HG03565 (cell line): ENCODE measurements around the gene SURF4.
A peak's percentile ranks its signal among the peaks of the same experiment; 100 is the strongest.

Source experiments
- ATAC-seq: cut with Tn5 transposase; IDR thresholded peaks from one replicate; pipeline ENCODE4 v1.9.1; 2021; ENCODE audit warnings: mild to moderate bottlenecking, moderate library complexity; ENCODE audit not compliant: unreplicated experiment

The SURF4 gene

DNA sequence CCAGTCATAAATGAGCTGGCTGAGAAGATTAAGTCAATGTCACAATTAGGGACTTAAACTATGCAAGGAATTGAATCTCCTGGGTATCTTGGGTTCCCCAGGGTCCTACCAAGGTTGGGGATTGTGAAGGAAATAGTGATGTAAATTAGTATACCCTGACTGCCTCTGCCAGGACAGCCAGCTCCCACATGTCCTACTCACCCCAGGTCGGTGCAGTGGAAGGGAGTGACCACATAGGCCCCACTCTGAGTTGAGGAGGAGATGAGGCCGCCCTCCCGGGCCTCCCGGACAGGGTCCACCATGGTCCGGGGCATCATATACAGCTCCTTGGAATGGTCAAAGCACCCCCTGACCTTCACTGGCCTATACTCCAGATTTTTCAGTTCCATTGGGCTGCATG, 22.3 kb downstream of the SURF4 start:
- ATAC-seq, result no peak

- no peak for ATAC-seq
Observed at GRCh38 chr9:133352635-133353340, 23.1 kb downstream of the SURF4 start.

- no peak for ATAC-seq
Observed at GRCh38 chr9:133351908-133352634, 23.8 kb downstream of the SURF4 start.

DNA sequence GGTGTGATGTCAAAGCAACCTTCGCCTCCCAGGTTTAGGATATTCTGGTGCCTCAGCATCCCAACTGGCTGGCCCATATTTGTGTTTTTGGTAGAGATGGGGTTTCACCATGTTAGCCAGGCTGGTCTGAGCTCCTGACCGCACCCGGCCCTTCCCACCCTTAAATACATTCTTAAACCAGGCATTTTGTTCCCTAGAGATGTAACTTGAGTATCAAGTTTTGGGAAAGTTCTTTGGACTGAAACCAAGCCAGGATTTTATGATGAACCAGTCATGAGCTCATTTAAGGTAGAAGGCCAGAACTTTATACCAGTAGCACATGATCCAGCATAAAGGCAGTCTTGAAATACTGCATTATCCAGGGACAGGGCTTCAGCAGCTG, 24.3 kb downstream of the SURF4 start:
- no peak for ATAC-seq

DNA sequence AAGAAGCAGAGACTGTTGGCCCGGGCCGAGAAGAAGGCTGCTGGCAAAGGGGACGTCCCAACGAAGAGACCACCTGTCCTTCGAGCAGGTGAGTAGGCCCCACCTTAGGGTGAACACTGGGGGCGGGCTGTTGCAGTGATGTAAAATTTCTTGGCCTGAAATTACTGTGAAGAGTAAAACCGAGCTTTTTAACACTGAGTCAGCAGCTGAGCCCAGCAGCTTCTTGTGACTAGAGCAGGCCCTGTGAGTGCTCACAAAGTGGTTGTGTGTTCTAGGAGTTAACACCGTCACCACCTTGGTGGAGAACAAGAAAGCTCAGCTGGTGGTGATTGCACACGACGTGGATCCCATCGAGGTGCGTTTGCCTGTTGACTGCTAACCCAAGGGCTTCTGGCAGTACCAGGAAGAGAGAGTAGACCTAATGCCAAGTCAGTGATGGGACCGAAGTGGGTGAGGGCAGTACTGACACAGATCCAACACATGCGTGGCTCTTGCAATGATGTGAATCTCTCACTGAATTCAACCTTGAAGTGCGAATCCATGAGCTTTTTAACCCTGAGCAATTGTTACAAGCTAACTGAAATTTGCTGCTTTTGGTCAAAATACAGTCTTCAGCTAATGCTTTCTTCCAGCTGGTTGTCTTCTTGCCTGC, 25.8 kb downstream of the SURF4 start:
- no peak for ATAC-seq

DNA sequence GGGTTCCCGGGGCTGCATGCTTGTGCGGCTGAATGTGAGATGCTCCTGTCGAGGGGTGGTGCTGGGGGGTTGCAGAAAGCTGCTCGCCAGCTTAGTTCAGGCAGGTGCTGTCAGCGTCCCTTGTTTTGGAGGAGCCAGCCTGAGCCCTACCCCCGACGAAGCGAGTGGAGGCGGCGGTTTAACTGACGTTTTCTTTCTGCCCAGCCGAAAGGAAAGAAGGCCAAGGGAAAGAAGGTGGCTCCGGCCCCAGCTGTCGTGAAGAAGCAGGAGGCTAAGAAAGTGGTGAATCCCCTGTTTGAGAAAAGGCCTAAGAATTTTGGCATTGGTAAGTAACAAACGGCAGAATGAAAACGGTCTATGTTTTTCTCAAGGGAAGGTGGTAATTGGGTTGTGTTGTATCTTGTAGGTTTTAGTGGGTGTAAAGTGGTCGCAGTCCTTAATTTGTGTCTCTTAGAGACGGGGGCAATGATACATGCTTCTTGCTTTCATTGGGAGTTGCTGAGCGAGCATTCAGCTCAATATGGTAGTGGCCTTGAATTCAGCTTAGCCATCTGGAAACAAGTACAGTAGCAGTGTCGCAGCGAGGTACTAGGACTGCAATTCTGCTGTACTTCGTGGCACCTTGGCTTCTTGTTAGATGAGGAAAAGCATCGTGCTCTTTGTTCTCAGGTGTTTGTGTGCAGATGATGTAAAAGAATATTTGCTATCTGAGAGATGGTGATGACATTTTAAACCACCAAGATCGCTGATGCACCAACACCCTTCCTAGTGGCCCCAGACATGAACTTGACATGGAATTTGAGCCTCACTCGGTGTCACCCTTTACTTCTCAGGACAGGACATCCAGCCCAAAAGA, 26.9 kb downstream of the SURF4 start:
- no peak for ATAC-seq

DNA sequence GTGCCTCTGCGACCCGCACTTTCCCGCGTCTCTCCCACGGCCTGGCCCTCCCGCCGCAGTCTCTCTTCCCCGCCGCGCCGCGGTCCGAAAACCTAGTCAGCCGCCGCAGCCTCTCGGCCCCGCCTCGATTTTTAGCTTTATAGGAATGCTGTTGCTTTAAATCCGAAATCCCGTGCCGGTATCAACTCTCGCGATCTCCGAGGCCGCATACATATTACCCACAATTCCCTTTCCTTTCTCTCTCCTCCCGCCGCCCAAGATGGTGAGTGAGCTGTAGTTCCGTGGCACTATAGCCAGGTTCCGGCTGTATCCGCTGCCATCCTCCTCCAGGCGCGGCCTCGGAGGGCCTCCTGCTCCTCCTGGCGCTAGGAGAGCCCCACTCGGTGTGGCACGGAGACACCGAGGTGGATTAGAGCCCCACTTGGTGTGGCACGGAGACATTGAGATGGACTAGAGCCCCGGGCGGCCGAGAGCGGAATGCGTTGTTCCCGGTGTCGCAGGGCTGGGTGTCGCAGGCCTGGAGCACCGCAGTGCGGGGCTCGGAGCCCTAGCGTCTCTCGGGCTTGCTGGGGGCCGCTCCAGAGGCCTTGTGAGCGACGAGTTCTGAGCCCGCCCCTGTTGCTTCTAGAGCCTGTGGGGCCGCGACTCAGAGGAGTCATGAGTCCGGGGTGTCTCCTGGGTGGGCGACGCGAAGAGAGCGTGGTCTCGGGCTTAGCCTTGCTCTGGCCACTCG, 27.7 kb downstream of the SURF4 start, which contains the start of the genes MED22 and RPL7A:
Gene MED22, minus strand, starts transcription at position 147 of the 733 bp plus-strand sequence. CDS start 1,469 bp downstream, outside the sequence.
Gene RPL7A, plus strand, starts transcription at position 234 of the 733 bp plus-strand sequence. Its CDS starts 26 bp downstream, at position 260.
- peak; percentile 62 for ATAC-seq

- ATAC-seq, result peak; percentile 8
Observed at GRCh38 chr9:133347515-133347984, 28.3 kb downstream of the SURF4 start.

DNA sequence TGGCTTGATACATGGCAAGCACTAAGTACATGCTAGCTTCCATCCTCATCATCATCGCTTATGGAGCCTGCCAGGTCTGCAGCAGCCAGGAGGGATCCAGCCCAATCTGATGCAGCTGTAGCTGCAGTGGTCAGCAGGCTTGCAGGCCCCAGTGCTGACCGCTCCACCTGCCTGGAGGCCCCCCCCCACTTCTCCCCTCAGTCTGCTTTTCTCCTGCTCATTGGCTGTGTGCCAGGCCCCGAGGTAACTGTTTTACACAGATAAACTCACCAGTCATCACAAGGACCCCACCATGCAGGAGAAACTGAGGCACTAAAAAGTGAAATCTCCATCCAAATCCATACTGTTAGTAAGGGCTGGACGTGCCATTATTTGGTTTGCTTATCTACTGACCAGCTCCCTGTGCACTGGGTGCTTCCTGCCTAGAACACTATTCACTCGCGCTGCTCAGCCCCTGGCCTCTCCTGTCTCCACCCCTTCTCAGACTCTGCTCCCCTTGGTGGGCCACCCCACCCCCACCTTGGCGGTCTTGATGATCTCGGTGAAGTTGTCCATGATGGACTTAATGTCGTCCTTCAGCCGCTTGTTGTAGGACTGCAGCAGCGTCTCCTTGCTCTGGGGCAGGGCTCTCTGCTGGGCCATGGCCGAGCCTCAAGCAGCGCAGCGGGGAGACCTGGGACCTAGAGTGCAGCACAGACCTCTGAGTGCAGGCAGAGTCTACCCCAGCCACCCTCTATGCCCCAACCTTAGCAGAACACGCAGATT, 29.7 kb downstream of the SURF4 start:
- ATAC-seq, result no peak

DNA sequence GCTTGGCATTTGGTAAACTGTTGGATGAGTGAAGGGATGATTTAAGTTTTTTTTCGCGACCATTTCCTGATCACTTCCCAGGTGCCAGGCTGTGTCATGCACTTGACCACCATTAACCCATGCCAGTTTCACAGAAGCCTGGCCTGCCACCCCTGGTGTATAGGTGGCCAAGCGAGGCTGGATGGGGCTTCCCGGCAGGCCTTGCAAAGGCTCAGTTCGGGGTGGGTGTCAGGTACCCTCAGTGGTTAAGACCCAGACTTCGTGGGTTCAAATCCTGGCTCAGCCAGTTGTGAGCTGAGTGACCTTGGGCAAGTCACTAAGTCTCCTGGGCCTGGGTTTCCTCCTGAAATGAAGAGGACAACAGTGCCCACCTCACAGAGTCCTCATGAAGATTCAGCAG, 30.3 kb downstream of the SURF4 start:
- ATAC-seq, result no peak

DNA sequence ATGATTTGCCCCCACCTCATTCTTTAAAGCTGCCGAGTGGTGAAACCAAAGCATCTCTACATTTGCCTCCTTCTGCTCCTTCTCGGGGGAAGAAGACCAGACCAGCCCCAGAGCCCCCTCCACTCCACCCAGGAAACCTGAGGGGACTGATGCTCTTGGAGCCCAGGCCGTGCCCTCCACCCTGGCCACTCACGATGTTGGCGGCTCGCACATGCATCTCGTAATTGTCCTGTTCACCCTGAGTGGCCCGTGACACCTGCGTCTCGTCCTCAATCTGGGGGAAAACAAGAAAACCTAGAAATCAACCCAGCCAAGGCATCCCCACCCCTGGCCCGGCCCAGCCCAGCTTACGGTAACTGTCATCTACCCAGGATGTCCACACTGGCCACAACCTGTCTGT, 30.9 kb downstream of the SURF4 start:
- ATAC-seq, result no peak

- ATAC-seq, result no peak
Observed at GRCh38 chr9:133344071-133344470, 31.8 kb downstream of the SURF4 start.

GRCh38 chr9:133342570-133342969, 33.3 kb downstream of the SURF4 start:
- ATAC-seq, result no peak

DNA sequence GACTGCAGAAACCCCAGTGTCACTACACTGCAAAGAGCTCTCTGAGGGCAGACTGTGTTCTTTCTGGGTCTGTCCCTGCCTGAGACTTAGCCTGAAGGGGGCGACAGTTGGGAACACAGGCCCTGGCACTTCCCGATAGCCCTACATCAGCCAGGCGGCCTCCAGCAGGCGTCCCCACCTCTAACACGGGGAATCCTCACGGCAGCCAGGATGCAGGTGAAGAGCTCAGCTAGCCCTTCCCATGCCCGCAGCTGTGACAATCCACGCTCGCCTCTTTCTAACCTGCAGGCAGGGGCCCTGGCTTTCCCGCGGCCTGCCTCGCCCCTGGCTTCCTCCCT, 33.8 kb downstream of the SURF4 start:
- no peak for ATAC-seq

GRCh38 chr9:133341369-133342068, 34.3 kb downstream of the SURF4 start:
- ATAC-seq, result no peak

GRCh38 chr9:133340916-133341315, 34.9 kb downstream of the SURF4 start:
- ATAC-seq, result no peak

DNA sequence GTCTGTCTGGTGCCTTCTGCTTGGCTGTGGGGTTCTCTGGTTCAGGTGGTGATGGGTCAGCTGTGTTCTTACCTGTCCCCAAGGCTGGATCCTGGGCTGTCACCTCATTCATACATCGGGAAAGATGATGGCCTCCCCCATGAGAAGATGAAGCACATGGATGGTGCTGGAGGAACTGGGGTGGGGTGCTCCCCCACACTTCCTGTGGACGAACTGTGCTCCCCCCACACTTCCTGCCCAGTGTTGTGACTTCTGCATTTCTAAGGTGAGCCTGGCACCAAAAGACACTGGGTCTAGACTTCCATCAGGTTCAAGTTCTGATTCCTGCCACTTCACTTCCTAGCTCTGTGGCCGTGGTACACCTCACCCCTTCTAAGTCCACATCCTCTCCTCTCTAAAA, 35.6 kb downstream of the SURF4 start:
- no peak for ATAC-seq

DNA sequence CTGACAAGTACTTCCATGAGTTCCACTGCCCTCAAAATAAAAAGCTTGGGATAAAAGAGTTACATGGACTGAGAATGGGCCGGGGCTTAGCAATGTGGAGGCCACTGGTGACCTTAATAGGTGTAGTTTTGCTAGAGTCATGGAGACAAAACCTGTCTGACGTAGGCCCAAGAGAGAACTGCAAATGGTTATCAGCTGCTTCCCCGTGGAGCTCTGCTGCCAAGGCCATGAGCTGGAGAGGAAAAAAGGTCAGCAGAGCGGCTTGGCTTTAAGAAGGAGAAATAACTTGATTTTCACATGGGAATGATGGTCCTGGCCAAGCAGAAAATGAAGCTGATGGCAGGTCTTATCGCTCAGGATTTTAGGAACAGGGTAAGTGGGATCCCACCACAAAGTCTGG, 36.2 kb downstream of the SURF4 start:
- no peak for ATAC-seq
